Measurements from ENCODE around the gene FCHSD2.
"Not testable (repeated sequence)": the region's sequence is repeated elsewhere in the genome, so short reads cannot be mapped to it uniquely, and the experiment has no call there.

DNA sequence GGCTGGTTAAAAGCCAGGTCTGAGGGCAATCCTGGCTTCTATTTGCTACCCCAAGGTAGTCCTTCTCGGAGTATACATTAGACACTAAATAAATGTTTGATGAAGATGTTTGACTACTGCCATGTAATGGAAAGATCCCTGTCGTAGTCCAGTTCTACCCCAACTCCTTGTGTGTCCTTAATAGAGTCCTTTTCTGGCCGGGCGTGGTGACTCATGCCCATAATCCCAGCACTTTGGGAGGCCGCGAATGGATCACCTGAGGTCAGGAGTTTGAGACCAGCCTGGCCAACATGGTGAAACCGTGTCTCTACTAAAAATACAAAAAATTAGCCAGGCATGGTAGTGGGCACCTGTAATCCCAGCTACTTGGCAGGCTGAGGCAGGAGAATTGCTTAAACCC, 350.9 kb downstream of the FCHSD2 start:
- TF ChIP-seq CTCF (IDR thresholded peaks at IDR 0.05; ENCODE audit: low read depth, low read length, missing input control); JUND (IDR thresholded peaks at IDR 0.05); SP1 (IDR thresholded peaks at IDR 0.05); HNF4A (conservative IDR thresholded peaks at IDR 0.05); GABPA (IDR thresholded peaks at IDR 0.05 in 1 of 2, conservative IDR thresholded peaks at IDR 0.05 in 1 of 2); EGR1 (IDR thresholded peaks at IDR 0.05; ENCODE audit: low read depth in 2 of 2); TAF1 (conservative IDR thresholded peaks at IDR 0.05); RAD21 (IDR thresholded peaks at IDR 0.05); ATF3 (IDR thresholded peaks at IDR 0.05); FOXA1 (IDR thresholded peaks at IDR 0.05); YY1 (IDR thresholded peaks at IDR 0.05): not testable (repeated sequence)
- TF ChIP-seq, protein P1, sequence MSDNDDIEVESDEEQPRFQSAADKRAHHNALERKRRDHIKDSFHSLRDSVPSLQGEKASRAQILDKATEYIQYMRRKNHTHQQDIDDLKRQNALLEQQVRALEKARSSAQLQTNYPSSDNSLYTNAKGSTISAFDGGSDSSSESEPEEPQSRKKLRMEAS (IDR thresholded peaks at IDR 0.05): not testable (repeated sequence)

All from liver (tissue), 3 donors.